ENCODE measurements around the gene SLIT3. TPM values are rescaled to one million over a fixed set of nuclear protein-coding genes. Genes with fewer than 3 reads are reported as not detected.

SLIT3 gene
- total RNA-seq, 4 donors from 2014 or later = 0.97 to 6.1 (median 3.4) TPM

DNA sequence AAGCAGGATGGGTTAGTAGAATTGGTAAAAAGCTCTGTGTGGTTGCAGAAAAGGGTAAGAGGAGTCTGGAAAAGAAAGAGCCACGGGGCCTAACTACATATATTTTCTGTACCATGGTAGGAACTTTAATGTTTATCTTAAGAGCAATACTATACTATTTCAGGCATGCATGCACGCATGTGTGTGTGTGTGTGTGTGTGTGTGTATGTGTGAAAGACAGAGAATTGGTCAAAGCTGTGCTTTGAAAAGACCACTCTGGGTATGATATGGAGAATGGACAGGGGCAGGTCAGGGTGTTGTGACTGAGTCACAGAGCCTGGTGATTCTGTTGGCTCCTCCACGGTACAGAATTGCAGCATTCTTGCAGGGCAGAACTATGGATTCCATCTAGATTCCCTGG lies 339.3 kb downstream of the SLIT3 start:
- in situ Hi-C loops (cut with MboI; ENCODE audit: low sequenced_read_pairs in 4 of 4) = no loop called here

DNA sequence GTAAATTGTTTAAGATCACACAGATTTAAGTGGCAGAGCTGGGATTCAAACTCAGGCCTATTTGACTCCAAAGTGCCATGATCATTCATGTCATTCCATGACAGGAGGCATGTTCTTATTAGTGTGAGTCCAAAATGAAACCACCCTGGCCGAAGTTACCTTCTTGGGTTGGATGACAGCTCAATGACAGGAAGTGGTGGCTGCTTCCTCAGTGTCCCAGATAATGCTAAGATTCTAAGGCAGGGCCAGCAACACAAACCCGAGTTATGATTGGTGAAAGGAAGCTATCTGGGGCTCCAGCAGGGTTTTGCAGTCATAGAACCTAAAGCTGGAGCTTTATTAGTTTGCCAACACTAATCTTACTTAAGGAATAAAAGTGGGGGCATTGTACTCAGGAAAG lies 340.4 kb downstream of the SLIT3 start:
- no peaks in the 10 kb centered on the region for H3K27me3 ChIP-seq
- H3K4me3 ChIP-seq = no peak overlapping the region
- in situ Hi-C loops (cut with MboI; ENCODE audit: low sequenced_read_pairs in 4 of 4) = no loop called here
- H3K36me3 ChIP-seq = no peaks in the 10 kb centered on the region
- no peaks in the 10 kb centered on the region for H3K9me3 ChIP-seq
- intact Hi-C loops (cut with DNase I; ENCODE audit: low total_unique reads) = no loop called here
- no peak overlapping the region for H3K27ac ChIP-seq
- no peaks in the 10 kb centered on the region for H3K4me1 ChIP-seq
- DNase-seq = no peak
- TF ChIP-seq, protein P1, sequence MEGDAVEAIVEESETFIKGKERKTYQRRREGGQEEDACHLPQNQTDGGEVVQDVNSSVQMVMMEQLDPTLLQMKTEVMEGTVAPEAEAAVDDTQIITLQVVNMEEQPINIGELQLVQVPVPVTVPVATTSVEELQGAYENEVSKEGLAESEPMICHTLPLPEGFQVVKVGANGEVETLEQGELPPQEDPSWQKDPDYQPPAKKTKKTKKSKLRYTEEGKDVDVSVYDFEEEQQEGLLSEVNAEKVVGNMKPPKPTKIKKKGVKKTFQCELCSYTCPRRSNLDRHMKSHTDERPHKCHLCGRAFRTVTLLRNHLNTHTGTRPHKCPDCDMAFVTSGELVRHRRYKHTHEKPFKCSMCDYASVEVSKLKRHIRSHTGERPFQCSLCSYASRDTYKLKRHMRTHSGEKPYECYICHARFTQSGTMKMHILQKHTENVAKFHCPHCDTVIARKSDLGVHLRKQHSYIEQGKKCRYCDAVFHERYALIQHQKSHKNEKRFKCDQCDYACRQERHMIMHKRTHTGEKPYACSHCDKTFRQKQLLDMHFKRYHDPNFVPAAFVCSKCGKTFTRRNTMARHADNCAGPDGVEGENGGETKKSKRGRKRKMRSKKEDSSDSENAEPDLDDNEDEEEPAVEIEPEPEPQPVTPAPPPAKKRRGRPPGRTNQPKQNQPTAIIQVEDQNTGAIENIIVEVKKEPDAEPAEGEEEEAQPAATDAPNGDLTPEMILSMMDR (IDR thresholded peaks at IDR 0.05 in 4 of 5, conservative IDR thresholded peaks at IDR 0.05 in 1 of 5) = no peak
- no peak for TF ChIP-seq POLR2A (IDR thresholded peaks at IDR 0.05)
- no peak for ATAC-seq

More for the DNA sequence above, 339.3 kb downstream of the SLIT3 start:
- Histone ChIP-seq H3K27ac (no peak overlapping the region), H3K4me1 (no peaks in the 10 kb centered on the region), H3K4me3 (no peak overlapping the region), H3K36me3 (no peaks in the 10 kb centered on the region), H3K9me3 (no peaks in the 10 kb centered on the region), H3K27me3 (no peaks in the 10 kb centered on the region)
- intact Hi-C loops (cut with DNase I; ENCODE audit: low total_unique reads) = no loop called here
- DNase-seq = no peak
- TF ChIP-seq POLR2A (IDR thresholded peaks at IDR 0.05) = no peak
- TF ChIP-seq, protein P1 (IDR thresholded peaks at IDR 0.05 in 4 of 5, conservative IDR thresholded peaks at IDR 0.05 in 1 of 5) = no peak
- no peak for ATAC-seq

DNA sequence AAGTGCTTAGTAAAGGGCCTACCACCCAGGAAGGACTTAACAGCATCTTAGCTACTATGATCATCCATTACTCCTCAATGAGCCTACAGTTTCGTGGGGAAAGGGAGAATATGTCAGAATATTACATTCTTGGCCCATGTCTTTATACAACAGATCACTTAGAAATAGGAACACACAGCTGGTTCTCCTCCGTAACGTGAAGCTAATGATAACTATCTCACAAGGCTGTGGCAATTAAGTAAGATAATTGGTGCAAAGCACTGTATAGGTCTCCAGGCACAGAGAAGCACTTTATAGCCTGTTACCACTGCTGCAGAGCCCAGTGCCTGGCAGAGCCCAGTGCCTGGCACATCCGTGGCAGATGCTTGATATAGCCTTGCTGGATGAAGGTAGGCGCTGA lies 347.6 kb downstream of the SLIT3 start:
- DNase-seq (no peak), ATAC-seq (no peak)
- no peaks in the 10 kb centered on the region for H3K4me1 ChIP-seq
- no peak overlapping the region for H3K27ac ChIP-seq
- H3K9me3 ChIP-seq = no peaks in the 10 kb centered on the region
- H3K36me3 ChIP-seq = no peaks in the 10 kb centered on the region
- no peak overlapping the region for H3K4me3 ChIP-seq
- intact Hi-C loops (cut with DNase I; ENCODE audit: low total_unique reads) (no loop called here), in situ Hi-C loops (cut with MboI; ENCODE audit: low sequenced_read_pairs in 4 of 4) (no loop called here)
- no peaks in the 10 kb centered on the region for H3K27me3 ChIP-seq
- TF ChIP-seq, protein P1 (IDR thresholded peaks at IDR 0.05 in 4 of 5, conservative IDR thresholded peaks at IDR 0.05 in 1 of 5) = no peak
- no peak for TF ChIP-seq POLR2A (IDR thresholded peaks at IDR 0.05)

DNA sequence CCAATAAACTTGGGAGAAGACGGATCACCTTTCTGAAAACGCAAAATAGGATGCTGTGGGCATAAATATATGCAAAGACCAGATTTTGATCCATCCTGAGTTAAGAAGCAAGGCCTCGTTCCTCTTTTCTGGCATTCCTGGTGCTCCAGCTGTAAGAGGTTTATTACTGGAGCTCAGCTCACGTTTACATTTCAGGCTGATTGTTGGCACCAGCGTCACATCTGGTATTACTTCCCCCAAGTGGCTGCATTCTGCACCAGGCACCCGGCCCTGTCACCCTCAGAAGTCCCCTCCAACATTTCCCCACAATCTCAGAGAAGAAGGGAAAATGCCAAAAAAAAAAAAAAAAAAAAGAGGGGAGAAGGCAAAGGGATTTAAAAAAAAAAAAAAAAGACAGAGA lies 348.7 kb downstream of the SLIT3 start:
- DNase-seq (no peak), ATAC-seq (no peak)
- TF ChIP-seq POLR2A (IDR thresholded peaks at IDR 0.05) = no peak
- TF ChIP-seq, protein P1 (IDR thresholded peaks at IDR 0.05 in 4 of 5, conservative IDR thresholded peaks at IDR 0.05 in 1 of 5) = no peak
- no peak overlapping the region for H3K27ac ChIP-seq
- in situ Hi-C loops (cut with MboI; ENCODE audit: low sequenced_read_pairs in 4 of 4) = no loop called here
- no peaks in the 10 kb centered on the region for H3K9me3 ChIP-seq
- intact Hi-C loops (cut with DNase I; ENCODE audit: low total_unique reads) = no loop called here
- H3K4me3 ChIP-seq = no peak overlapping the region
- H3K27me3 ChIP-seq = no peaks in the 10 kb centered on the region
- no peaks in the 10 kb centered on the region for H3K4me1 ChIP-seq
- H3K36me3 ChIP-seq = no peaks in the 10 kb centered on the region

DNA sequence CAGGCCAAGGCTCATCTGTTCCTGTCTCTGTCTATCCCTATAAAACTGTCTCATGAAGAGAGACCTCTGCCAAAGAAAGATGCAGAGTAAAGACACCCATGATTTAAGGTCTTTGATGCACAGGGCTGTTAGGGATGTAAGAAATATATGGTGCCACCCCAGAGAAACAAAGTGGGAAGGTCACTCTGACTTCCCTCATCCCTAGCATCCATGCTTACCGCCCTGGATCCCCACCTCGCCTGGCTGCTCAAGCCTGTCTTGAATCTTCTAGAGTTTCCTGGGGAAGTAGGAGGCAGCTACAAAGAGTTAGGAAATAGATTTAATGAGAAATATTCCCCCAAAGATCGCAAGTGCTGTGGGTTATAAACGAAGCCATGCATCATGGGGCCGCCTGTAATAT lies 349.2 kb downstream of the SLIT3 start:
- Histone ChIP-seq H3K4me1 (no peaks in the 10 kb centered on the region), H3K4me3 (no peak overlapping the region), H3K27me3 (no peaks in the 10 kb centered on the region), H3K36me3 (no peaks in the 10 kb centered on the region), H3K9me3 (no peaks in the 10 kb centered on the region), H3K27ac (no peak overlapping the region)
- ATAC-seq (no peak), DNase-seq (no peak)
- intact Hi-C loops (cut with DNase I; ENCODE audit: low total_unique reads) (no loop called here), in situ Hi-C loops (cut with MboI; ENCODE audit: low sequenced_read_pairs in 4 of 4) (no loop called here)
- TF ChIP-seq POLR2A (IDR thresholded peaks at IDR 0.05) = no peak
- TF ChIP-seq, protein P1 (IDR thresholded peaks at IDR 0.05 in 4 of 5, conservative IDR thresholded peaks at IDR 0.05 in 1 of 5) = no peak

Measured in gastrocnemius medialis (tissue), 4 donors.